SK-MEL-5 (cell line): ENCODE results near the gene CACNA1D. TPM values are rescaled to one million over a fixed set of nuclear protein-coding genes. Genes with fewer than 3 reads are reported as not detected.
"Not testable (repeated sequence)": the region's sequence is repeated elsewhere in the genome, so short reads cannot be mapped to it uniquely, and the experiment has no call there.

Experiments used
- DNase-seq: peaks from one replicate; pipeline ENCODE4 v3.0.0-alpha.2; 2016; ENCODE audit warnings: low read depth, low spot score
- in situ Hi-C: cut with HindIII; loops from 2 replicates; pipeline ENCODE4 v1.10.0; 2016; ENCODE audit warnings: low sequenced_read_pairs, high pct_unique_total_duplicates, low pct_unique_long_range_greater_than_20kb
- total RNA-seq: library from RNA; depleted of rRNA; stranded (reverse); fragments of >200 nt; shearing (Covaris generic); gene quantifications from 2 replicates; pipeline ENCODE4 v1.2.3, GENCODE V29; 2014

CACNA1D gene
- total RNA-seq, 1 experiment from 2014 or later: 3.2 TPM

GRCh38 chr3:53616971-53617892 is 122.8 kb downstream of the CACNA1D start:
- in situ Hi-C loops: no loop called here
- no peak for DNase-seq

- in situ Hi-C loops: no loop called here
- no peak for DNase-seq
Observed at GRCh38 chr3:53617893-53618523, 123.6 kb downstream of the CACNA1D start.

- DNase-seq: no peak
- in situ Hi-C loops: no loop called here
Observed at GRCh38 chr3:53618524-53618906, 124.1 kb downstream of the CACNA1D start.

- no peak for DNase-seq
- in situ Hi-C loops: no loop called here
Observed at GRCh38 chr3:53618936-53619335, 124.5 kb downstream of the CACNA1D start.

- no peak for DNase-seq
- in situ Hi-C loops: no loop called here
Observed at GRCh38 chr3:53624061-53624857, 129.8 kb downstream of the CACNA1D start.

- no peak for DNase-seq
- in situ Hi-C loops: no loop called here
Observed at GRCh38 chr3:53626876-53627275, 132.5 kb downstream of the CACNA1D start.

GRCh38 chr3:53628536-53629401 is 134.4 kb downstream of the CACNA1D start:
- DNase-seq: no peak
- in situ Hi-C loops: no loop called here

GRCh38 chr3:53629402-53629723 is 135.0 kb downstream of the CACNA1D start:
- in situ Hi-C loops: no loop called here
- no peak for DNase-seq

GRCh38 chr3:53630547-53630946 is 136.1 kb downstream of the CACNA1D start:
- in situ Hi-C loops: no loop called here
- no peak for DNase-seq

GRCh38 chr3:53633197-53633787 is 138.9 kb downstream of the CACNA1D start:
- DNase-seq: no peak
- in situ Hi-C loops: no loop called here

- no peak for DNase-seq
- in situ Hi-C loops: no loop called here
Observed at GRCh38 chr3:53635041-53635440, 140.6 kb downstream of the CACNA1D start.

- DNase-seq, in situ Hi-C loops: not testable (repeated sequence)
Observed at GRCh38 chr3:53638806-53639205, 144.4 kb downstream of the CACNA1D start.

- DNase-seq: no peak
- in situ Hi-C loops: no loop called here
Observed at GRCh38 chr3:53641397-53641796, 147.0 kb downstream of the CACNA1D start.

- no peak for DNase-seq
- in situ Hi-C loops: no loop called here
Observed at GRCh38 chr3:53642211-53642610, 147.8 kb downstream of the CACNA1D start.

- DNase-seq: peak; percentile 20
- in situ Hi-C loops: no loop called here
Observed at GRCh38 chr3:53643757-53644156, 149.3 kb downstream of the CACNA1D start.

GRCh38 chr3:53645754-53646153 is 151.3 kb downstream of the CACNA1D start:
- in situ Hi-C loops: no loop called here

GRCh38 chr3:53646723-53647122 is 152.3 kb downstream of the CACNA1D start:
- no peak for DNase-seq
- in situ Hi-C loops: no loop called here

More at GRCh38 chr3:53645754-53646153, 151.3 kb downstream of the CACNA1D start:
- no peak for DNase-seq
